WTC11 (cell line): Measurements from ENCODE around the gene GRXCR2. TPM values are rescaled to one million over a fixed set of nuclear protein-coding genes. Genes with fewer than 3 reads are reported as not detected.

ENCODE experiments used
- ATAC-seq: fragments of 200-7000 bp; cut with Tn5 transposase; 2 replicates; pipeline ENCODE4 v1.10.0; 2021; ENCODE audit warnings: mild to moderate bottlenecking, moderate library complexity
- CTCF ChIA-PET: fragments of 300-600 bp; sonication (Branson Sonifier 250); formaldehyde crosslinking; loops from one replicate; lab custom pipeline; 2021; ENCODE audit warnings: antibody characterized with exemption; lab: Charles Lee
- POLR2A ChIA-PET: fragments of 350-600 bp; sonication (Branson Sonifier 250); formaldehyde crosslinking; loops from one replicate; lab custom pipeline; 2021; ENCODE audit warnings: antibody characterized with exemption; lab: Charles Lee
- DNase-seq: peaks from one replicate; pipeline ENCODE4 v3.0.0; 2021; ENCODE audit warnings: low spot score
- H3K27ac Mint-ChIP-seq: 2 replicates; pipeline ENCODE4 v1.8.0; 2021; ENCODE audit warnings: mixed read lengths
- H3K27me3 Mint-ChIP-seq: 2 replicates; pipeline ENCODE4 v1.8.0; 2021; ENCODE audit warnings: low read depth, mild to moderate bottlenecking, moderate library complexity, mixed read lengths
- H3K36me3 Mint-ChIP-seq: 2 replicates; pipeline ENCODE4 v1.8.0; 2021; ENCODE audit warnings: mixed read lengths
- H3K4me1 Mint-ChIP-seq: 2 replicates; pipeline ENCODE4 v1.8.0; 2022; ENCODE audit warnings: mixed read lengths
- H3K4me3 Mint-ChIP-seq: 2 replicates; pipeline ENCODE4 v1.8.0; 2021; ENCODE audit warnings: mild to moderate bottlenecking, moderate library complexity, mixed read lengths
- H3K9me3 Mint-ChIP-seq: 2 replicates; pipeline ENCODE4 v1.8.0; 2021; ENCODE audit warnings: mixed read lengths
- ETV6 ChIP-seq: sonication (generic); formaldehyde crosslinking; IDR thresholded peaks from 2 replicates; pipeline ENCODE4 v1.8.1; 2022; ENCODE audit warnings: mild to moderate bottlenecking, missing genetic modification reagents
- FOXP1 ChIP-seq: sonication (generic); formaldehyde crosslinking; IDR thresholded peaks from 2 replicates; pipeline ENCODE4 v1.8.0; 2022; ENCODE audit warnings: missing genetic modification reagents, mild to moderate bottlenecking, moderate library complexity, borderline replicate concordance
- GTF2I ChIP-seq: fragments of 250-450 bp; sonication (Bioruptor Pico); conservative IDR thresholded peaks from 2 replicates; pipeline ENCODE4 v1.4.0; 2021; ENCODE audit warnings: mild to moderate bottlenecking
- KAT7 ChIP-seq: sonication (generic); formaldehyde crosslinking; IDR thresholded peaks from 2 replicates; pipeline ENCODE4 v1.8.1; 2023; ENCODE audit warnings: missing genetic modification reagents, mild to moderate bottlenecking, borderline replicate concordance
- MYBL2 ChIP-seq: sonication (generic); formaldehyde crosslinking; IDR thresholded peaks from 2 replicates; pipeline ENCODE4 v1.8.1; 2023; ENCODE audit warnings: mild to moderate bottlenecking, moderate library complexity, missing genetic modification reagents
- NFATC4 ChIP-seq: fragments of 250-450 bp; sonication (Bioruptor Pico); IDR thresholded peaks from 2 replicates; pipeline ENCODE4 v1.9.0; 2021; ENCODE audit warnings: mild to moderate bottlenecking
- NR3C1 ChIP-seq: sonication (generic); formaldehyde crosslinking; conservative IDR thresholded peaks from 2 replicates; pipeline ENCODE4 v1.8.1; 2023; ENCODE audit warnings: low read depth, mild to moderate bottlenecking, missing genetic modification reagents
- RELA ChIP-seq: sonication (generic); formaldehyde crosslinking; IDR thresholded peaks from 2 replicates; pipeline ENCODE4 v1.8.1; 2022; ENCODE audit warnings: missing genetic modification reagents, mild to moderate bottlenecking, borderline replicate concordance
- RORB ChIP-seq: fragments of 250-450 bp; sonication (Bioruptor Pico); IDR thresholded peaks from 2 replicates; pipeline ENCODE4 v1.9.0; 2021; ENCODE audit warnings: mild to moderate bottlenecking
- SMAD4 ChIP-seq: sonication (generic); formaldehyde crosslinking; IDR thresholded peaks from 2 replicates; pipeline ENCODE4 v1.8.0; 2022; ENCODE audit warnings: mild to moderate bottlenecking, missing genetic modification reagents
- TEAD4 ChIP-seq: sonication (generic); formaldehyde crosslinking; IDR thresholded peaks from 2 replicates; pipeline ENCODE4 v1.8.0; 2022; ENCODE audit warnings: mild to moderate bottlenecking, missing genetic modification reagents
- ZNF219 ChIP-seq: sonication (generic); formaldehyde crosslinking; IDR thresholded peaks from 2 replicates; pipeline ENCODE4 v1.8.0; 2023; ENCODE audit warnings: missing genetic modification reagents, mild to moderate bottlenecking, borderline replicate concordance
- ZNF396 ChIP-seq: fragments of 250-450 bp; sonication (Bioruptor Pico); IDR thresholded peaks from 2 replicates; pipeline ENCODE4 v1.8.0; 2021; ENCODE audit warnings: mild to moderate bottlenecking, moderate library complexity, borderline replicate concordance
- ZNF423 ChIP-seq: fragments of 250-450 bp; sonication (Bioruptor Pico); IDR thresholded peaks from 2 replicates; pipeline ENCODE4 v2.1.2; 2022; ENCODE audit warnings: mild to moderate bottlenecking, moderate library complexity
- total RNA-seq: library from RNA; stranded (reverse); gene quantifications from 3 replicates; pipeline ENCODE4 v1.2.3, GENCODE V29; 2021
- TF ChIP-seq, protein P1 (sequence below): fragments of 250-450 bp; sonication (Bioruptor Pico); IDR thresholded peaks from 2 replicates; pipeline ENCODE4 v1.9.0; 2021; ENCODE audit warnings: mild to moderate bottlenecking, borderline replicate concordance
- TF ChIP-seq, protein P2 (sequence below): sonication (generic); formaldehyde crosslinking; IDR thresholded peaks from 2 replicates; pipeline ENCODE4 v1.8.1; 2023; ENCODE audit warnings: mild to moderate bottlenecking, moderate library complexity, missing genetic modification reagents
- TF ChIP-seq, protein P3 (sequence below): sonication (generic); formaldehyde crosslinking; conservative IDR thresholded peaks from 2 replicates; pipeline ENCODE4 v1.8.1; 2022; ENCODE audit warnings: mild to moderate bottlenecking, missing genetic modification reagents
- TF ChIP-seq, protein P4 (sequence below): sonication (generic); formaldehyde crosslinking; IDR thresholded peaks from 2 replicates; pipeline ENCODE4 v1.8.1; 2022; ENCODE audit warnings: low read depth, mild to moderate bottlenecking, moderate library complexity, missing genetic modification reagents, borderline replicate concordance
- TF ChIP-seq, protein P5 (sequence below): sonication (generic); formaldehyde crosslinking; IDR thresholded peaks from 2 replicates; pipeline ENCODE4 v1.8.0; 2023; ENCODE audit warnings: missing genetic modification reagents
- TF ChIP-seq, protein P6 (sequence below): fragments of 250-450 bp; sonication (Bioruptor Pico); IDR thresholded peaks from 2 replicates; pipeline ENCODE4 v1.9.0; 2021; ENCODE audit warnings: moderate library complexity, mild to moderate bottlenecking, inconsistent platforms, borderline replicate concordance
- TF ChIP-seq, protein P7 (sequence below): sonication (generic); formaldehyde crosslinking; IDR thresholded peaks from 2 replicates; pipeline ENCODE4 v1.8.1; 2022; ENCODE audit warnings: mild to moderate bottlenecking, moderate library complexity, missing genetic modification reagents

GRXCR2 gene
- total RNA-seq, 1 experiment from 2014 or later, result not detected

DNA sequence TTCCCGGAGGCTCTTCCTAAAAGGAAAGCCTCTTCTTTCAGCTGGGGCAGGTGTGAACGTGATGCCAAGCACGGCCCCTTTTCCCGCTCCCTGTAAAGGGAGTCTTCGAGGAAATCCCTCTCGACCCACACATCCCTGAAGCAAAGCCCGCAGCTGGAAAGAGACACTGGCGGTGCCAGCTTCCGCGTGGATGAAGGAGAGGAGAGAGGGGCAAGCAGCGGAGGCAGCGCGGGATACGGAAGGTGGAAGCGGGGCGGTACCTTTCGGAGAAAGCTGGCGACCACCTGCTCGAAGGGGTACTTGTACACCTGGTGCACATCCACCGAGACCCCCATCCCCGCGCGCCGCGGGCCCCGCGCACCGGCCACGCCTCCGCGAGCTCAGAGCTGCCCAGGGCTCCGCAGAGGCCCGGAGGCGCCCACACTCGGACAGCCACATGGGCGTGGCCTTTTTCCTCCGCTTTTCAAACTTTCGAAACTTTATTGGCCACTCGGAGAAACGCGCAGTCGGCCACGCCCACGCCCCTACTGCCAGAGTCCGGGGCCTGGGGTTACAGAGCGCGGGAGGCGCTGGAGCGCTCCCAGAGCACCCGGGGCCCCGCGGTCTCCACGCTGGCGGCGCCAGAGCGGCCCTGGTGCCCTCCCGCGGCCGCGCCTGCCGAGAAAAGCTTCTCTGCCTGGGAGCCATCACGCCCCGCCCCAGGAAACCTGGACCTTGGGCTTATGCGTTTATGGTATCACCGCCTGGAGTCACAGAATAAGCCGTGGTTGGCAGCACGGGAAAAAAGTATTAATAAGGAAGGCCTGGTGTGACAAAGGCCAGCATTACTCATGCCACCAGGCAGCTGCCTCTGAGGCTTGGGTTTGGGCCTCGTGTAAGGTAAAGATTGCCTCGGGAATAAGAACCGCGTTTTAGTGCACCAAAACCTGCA, 37.6 kb downstream of the GRXCR2 start, which contains the start of gene PRELID2 (continued):
- TF ChIP-seq, protein P1, sequence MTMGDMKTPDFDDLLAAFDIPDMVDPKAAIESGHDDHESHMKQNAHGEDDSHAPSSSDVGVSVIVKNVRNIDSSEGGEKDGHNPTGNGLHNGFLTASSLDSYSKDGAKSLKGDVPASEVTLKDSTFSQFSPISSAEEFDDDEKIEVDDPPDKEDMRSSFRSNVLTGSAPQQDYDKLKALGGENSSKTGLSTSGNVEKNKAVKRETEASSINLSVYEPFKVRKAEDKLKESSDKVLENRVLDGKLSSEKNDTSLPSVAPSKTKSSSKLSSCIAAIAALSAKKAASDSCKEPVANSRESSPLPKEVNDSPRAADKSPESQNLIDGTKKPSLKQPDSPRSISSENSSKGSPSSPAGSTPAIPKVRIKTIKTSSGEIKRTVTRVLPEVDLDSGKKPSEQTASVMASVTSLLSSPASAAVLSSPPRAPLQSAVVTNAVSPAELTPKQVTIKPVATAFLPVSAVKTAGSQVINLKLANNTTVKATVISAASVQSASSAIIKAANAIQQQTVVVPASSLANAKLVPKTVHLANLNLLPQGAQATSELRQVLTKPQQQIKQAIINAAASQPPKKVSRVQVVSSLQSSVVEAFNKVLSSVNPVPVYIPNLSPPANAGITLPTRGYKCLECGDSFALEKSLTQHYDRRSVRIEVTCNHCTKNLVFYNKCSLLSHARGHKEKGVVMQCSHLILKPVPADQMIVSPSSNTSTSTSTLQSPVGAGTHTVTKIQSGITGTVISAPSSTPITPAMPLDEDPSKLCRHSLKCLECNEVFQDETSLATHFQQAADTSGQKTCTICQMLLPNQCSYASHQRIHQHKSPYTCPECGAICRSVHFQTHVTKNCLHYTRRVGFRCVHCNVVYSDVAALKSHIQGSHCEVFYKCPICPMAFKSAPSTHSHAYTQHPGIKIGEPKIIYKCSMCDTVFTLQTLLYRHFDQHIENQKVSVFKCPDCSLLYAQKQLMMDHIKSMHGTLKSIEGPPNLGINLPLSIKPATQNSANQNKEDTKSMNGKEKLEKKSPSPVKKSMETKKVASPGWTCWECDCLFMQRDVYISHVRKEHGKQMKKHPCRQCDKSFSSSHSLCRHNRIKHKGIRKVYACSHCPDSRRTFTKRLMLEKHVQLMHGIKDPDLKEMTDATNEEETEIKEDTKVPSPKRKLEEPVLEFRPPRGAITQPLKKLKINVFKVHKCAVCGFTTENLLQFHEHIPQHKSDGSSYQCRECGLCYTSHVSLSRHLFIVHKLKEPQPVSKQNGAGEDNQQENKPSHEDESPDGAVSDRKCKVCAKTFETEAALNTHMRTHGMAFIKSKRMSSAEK (CRISPR knock-in tag), result no peak
- TF ChIP-seq MYBL2 (CRISPR knock-in tag) (no peak), KAT7 (CRISPR knock-in tag) (no peak), FOXP1 (CRISPR knock-in tag) (peak; percentile 26; the same call in 1 of the 2 replicates), ZNF219 (CRISPR knock-in tag) (no peak), RORB (no peak), SMAD4 (CRISPR knock-in tag) (no peak), ZNF396 (CRISPR knock-in tag) (no peak), RELA (CRISPR knock-in tag) (0 out of 2 replicates have a peak, but pooled peaks have one; percentile 59), NFATC4 (CRISPR knock-in tag) (no peak), ZNF423 (0 out of 2 replicates have a peak, but pooled peaks have one; percentile 11)
- TF ChIP-seq, protein P2, sequence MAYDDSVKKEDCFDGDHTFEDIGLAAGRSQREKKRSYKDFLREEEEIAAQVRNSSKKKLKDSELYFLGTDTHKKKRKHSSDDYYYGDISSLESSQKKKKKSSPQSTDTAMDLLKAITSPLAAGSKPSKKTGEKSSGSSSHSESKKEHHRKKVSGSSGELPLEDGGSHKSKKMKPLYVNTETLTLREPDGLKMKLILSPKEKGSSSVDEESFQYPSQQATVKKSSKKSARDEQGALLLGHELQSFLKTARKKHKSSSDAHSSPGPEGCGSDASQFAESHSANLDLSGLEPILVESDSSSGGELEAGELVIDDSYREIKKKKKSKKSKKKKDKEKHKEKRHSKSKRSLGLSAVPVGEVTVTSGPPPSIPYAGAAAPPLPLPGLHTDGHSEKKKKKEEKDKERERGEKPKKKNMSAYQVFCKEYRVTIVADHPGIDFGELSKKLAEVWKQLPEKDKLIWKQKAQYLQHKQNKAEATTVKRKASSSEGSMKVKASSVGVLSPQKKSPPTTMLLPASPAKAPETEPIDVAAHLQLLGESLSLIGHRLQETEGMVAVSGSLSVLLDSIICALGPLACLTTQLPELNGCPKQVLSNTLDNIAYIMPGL (CRISPR knock-in tag), result no peak
- TF ChIP-seq, protein P3, sequence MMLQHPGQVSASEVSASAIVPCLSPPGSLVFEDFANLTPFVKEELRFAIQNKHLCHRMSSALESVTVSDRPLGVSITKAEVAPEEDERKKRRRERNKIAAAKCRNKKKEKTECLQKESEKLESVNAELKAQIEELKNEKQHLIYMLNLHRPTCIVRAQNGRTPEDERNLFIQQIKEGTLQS (CRISPR knock-in tag), result no peak
- TF ChIP-seq, protein P4, sequence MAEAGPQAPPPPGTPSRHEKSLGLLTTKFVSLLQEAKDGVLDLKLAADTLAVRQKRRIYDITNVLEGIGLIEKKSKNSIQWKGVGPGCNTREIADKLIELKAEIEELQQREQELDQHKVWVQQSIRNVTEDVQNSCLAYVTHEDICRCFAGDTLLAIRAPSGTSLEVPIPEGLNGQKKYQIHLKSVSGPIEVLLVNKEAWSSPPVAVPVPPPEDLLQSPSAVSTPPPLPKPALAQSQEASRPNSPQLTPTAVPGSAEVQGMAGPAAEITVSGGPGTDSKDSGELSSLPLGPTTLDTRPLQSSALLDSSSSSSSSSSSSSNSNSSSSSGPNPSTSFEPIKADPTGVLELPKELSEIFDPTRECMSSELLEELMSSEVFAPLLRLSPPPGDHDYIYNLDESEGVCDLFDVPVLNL (CRISPR knock-in tag), result 0 out of 2 replicates have a peak, but pooled peaks have one; percentile 44
- TF ChIP-seq, protein P5, sequence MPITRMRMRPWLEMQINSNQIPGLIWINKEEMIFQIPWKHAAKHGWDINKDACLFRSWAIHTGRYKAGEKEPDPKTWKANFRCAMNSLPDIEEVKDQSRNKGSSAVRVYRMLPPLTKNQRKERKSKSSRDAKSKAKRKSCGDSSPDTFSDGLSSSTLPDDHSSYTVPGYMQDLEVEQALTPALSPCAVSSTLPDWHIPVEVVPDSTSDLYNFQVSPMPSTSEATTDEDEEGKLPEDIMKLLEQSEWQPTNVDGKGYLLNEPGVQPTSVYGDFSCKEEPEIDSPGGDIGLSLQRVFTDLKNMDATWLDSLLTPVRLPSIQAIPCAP, result 0 out of 2 replicates have a peak, but pooled peaks have one; percentile 25
- TF ChIP-seq, all 79 proteins: peak for 8

DNA sequence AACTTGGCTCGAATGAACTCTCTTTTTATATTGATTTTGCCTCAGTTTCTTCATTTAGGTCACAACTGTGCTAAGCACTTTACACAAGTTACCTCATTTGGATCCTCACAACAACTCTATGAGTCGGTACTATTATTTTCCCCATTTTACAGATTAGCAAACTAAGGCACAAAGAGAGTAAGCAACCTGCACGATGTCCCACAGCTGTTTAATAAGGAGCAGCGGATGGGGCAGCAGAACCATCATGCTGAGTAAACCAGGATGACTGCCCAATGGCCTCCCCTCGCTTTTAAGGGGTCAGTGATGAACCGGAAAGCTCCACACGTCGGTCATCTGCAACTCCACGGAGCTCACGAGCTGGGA, 38.3 kb downstream of the GRXCR2 start:
- POLR2A ChIA-PET, result no interaction called here
- CTCF ChIA-PET, result interaction anchor here (0.7 to 2.8 kb wide), 8 partner anchors 8 to 296 kb away, joined by 3 to 16 read pairs (median 3); no protein-coding TSS in a partner anchor
- peaks cover 16% of the 10 kb centered on the region for H3K4me1 Mint-ChIP-seq
- no peaks in the 10 kb centered on the region for H3K9me3 Mint-ChIP-seq
- TF ChIP-seq ETV6 (CRISPR knock-in tag), result no peak
- TF ChIP-seq, protein P6, sequence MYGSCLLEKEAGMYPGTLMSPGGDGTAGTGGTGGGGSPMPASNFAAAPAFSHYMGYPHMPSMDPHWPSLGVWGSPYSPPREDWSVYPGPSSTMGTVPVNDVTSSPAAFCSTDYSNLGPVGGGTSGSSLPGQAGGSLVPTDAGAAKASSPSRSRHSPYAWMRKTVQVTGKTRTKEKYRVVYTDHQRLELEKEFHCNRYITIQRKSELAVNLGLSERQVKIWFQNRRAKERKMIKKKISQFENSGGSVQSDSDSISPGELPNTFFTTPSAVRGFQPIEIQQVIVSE (CRISPR knock-in tag), result no peak
- no peak for TF ChIP-seq TEAD4 (CRISPR knock-in tag)
- peak; percentile 85 for TF ChIP-seq GTF2I
- TF ChIP-seq, protein P7, sequence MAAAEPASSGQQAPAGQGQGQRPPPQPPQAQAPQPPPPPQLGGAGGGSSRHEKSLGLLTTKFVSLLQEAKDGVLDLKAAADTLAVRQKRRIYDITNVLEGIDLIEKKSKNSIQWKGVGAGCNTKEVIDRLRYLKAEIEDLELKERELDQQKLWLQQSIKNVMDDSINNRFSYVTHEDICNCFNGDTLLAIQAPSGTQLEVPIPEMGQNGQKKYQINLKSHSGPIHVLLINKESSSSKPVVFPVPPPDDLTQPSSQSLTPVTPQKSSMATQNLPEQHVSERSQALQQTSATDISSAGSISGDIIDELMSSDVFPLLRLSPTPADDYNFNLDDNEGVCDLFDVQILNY (CRISPR knock-in tag), result no peak
- TF ChIP-seq NR3C1, result no peak
- peak overlapping the region; percentile 70 for H3K4me3 Mint-ChIP-seq
- ATAC-seq, result no peak
- no peak overlapping the region for H3K27ac Mint-ChIP-seq
- H3K27me3 Mint-ChIP-seq, result peaks cover 29% of the 10 kb centered on the region
- no peak for DNase-seq
- H3K36me3 Mint-ChIP-seq, result no peaks in the 10 kb centered on the region
